ENCODE results near the gene LUC7L2.
"Not testable (repeated sequence)": the region's sequence is repeated elsewhere in the genome, so short reads cannot be mapped to it uniquely, and the experiment has no call there.

DNA sequence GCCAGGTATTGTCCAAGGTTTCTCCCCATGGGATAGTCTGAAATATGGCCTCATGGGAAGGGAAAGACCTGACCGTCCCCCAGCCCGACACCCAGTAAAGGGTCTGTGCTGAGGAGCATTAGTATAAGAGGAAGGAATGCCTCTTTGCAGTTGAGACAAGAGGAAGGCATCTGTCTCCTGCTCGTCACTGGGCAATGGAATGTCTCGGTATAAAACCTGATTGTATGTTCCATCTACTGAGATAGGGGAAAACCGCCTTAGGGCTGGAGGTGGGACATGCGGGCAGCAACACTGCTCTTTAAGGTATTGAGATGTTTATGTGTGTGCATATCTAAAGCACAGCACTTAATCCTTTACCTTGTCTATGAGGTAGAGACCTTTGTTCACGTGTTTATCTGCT lies 108.0 kb downstream of the LUC7L2 start:
- TF ChIP-seq, protein P1, sequence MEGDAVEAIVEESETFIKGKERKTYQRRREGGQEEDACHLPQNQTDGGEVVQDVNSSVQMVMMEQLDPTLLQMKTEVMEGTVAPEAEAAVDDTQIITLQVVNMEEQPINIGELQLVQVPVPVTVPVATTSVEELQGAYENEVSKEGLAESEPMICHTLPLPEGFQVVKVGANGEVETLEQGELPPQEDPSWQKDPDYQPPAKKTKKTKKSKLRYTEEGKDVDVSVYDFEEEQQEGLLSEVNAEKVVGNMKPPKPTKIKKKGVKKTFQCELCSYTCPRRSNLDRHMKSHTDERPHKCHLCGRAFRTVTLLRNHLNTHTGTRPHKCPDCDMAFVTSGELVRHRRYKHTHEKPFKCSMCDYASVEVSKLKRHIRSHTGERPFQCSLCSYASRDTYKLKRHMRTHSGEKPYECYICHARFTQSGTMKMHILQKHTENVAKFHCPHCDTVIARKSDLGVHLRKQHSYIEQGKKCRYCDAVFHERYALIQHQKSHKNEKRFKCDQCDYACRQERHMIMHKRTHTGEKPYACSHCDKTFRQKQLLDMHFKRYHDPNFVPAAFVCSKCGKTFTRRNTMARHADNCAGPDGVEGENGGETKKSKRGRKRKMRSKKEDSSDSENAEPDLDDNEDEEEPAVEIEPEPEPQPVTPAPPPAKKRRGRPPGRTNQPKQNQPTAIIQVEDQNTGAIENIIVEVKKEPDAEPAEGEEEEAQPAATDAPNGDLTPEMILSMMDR (IDR thresholded peaks at IDR 0.05; ENCODE audit: insufficient read depth, low read depth, low read length), result not testable (repeated sequence)
- not testable (repeated sequence) for TF ChIP-seq EZH2 (IDR thresholded peaks at IDR 0.05; ENCODE audit: insufficient read depth, low read length)
